Glutamatergic neuron (in vitro differentiated cells): Measurements from ENCODE around the gene BCDIN3D. TPM values are rescaled to one million over a fixed set of nuclear protein-coding genes. Genes with fewer than 3 reads are reported as not detected.

ENCODE experiments used
- DNase-seq: peaks from one replicate; pipeline ENCODE4 v3.0.0; 2022
- H3K27ac Mint-ChIP-seq: one replicate; pipeline ENCODE4 v1.8.0; 2020; ENCODE audit warnings: mild to moderate bottlenecking, mixed read lengths, inconsistent platforms; ENCODE audit not compliant: unreplicated experiment
- H3K27me3 Mint-ChIP-seq: one replicate; pipeline ENCODE4 v1.8.0; 2020; ENCODE audit warnings: mild to moderate bottlenecking, moderate library complexity, mixed read lengths, inconsistent platforms; ENCODE audit not compliant: unreplicated experiment
- H3K36me3 Mint-ChIP-seq: one replicate; pipeline ENCODE4 v1.8.0; 2020; ENCODE audit warnings: mild to moderate bottlenecking, mixed read lengths, inconsistent platforms; ENCODE audit not compliant: unreplicated experiment
- H3K4me1 Mint-ChIP-seq: one replicate; pipeline ENCODE4 v1.8.0; 2020; ENCODE audit warnings: mild to moderate bottlenecking, low read depth, mixed read lengths, inconsistent platforms; ENCODE audit not compliant: unreplicated experiment
- H3K4me3 Mint-ChIP-seq: one replicate; pipeline ENCODE4 v1.8.0; 2020; ENCODE audit warnings: mild to moderate bottlenecking, mixed read lengths, inconsistent platforms; ENCODE audit not compliant: unreplicated experiment
- H3K9me3 Mint-ChIP-seq: one replicate; pipeline ENCODE4 v1.8.0; 2020; ENCODE audit warnings: mild to moderate bottlenecking, moderate library complexity, mixed read lengths, inconsistent platforms; ENCODE audit not compliant: unreplicated experiment
- total RNA-seq: library from RNA; stranded (reverse); fragmentation: NEBNext Ultra II Directional; extraction: Animal tissue kit (Norgen Biotek cat#: 25700); gene quantifications from one replicate; pipeline ENCODE4 v1.2.1, GENCODE V29; 2021; ENCODE audit not compliant: unreplicated experiment
- TF ChIP-seq, protein P1 (sequence below): fragments of 200-600 bp; sonication (generic); IDR thresholded peaks from one replicate; pipeline ENCODE4 v1.5.0; 2021; ENCODE audit not compliant: partially characterized antibody, unreplicated experiment

Gene BCDIN3D
- total RNA-seq, 1 donor from 2014 or later, result 5.9 TPM

GRCh38 chr12:49798248-49798647 lies 44.7 kb downstream of the BCDIN3D start:
- H3K27ac Mint-ChIP-seq, result no peak overlapping the region
- peaks cover 17% of the 10 kb centered on the region for H3K4me1 Mint-ChIP-seq
- TF ChIP-seq, protein P1, sequence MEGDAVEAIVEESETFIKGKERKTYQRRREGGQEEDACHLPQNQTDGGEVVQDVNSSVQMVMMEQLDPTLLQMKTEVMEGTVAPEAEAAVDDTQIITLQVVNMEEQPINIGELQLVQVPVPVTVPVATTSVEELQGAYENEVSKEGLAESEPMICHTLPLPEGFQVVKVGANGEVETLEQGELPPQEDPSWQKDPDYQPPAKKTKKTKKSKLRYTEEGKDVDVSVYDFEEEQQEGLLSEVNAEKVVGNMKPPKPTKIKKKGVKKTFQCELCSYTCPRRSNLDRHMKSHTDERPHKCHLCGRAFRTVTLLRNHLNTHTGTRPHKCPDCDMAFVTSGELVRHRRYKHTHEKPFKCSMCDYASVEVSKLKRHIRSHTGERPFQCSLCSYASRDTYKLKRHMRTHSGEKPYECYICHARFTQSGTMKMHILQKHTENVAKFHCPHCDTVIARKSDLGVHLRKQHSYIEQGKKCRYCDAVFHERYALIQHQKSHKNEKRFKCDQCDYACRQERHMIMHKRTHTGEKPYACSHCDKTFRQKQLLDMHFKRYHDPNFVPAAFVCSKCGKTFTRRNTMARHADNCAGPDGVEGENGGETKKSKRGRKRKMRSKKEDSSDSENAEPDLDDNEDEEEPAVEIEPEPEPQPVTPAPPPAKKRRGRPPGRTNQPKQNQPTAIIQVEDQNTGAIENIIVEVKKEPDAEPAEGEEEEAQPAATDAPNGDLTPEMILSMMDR, result no peak

GRCh38 chr12:49797449-49797776 lies 45.5 kb downstream of the BCDIN3D start:
- Mint-ChIP-seq H3K27ac (no peak overlapping the region), H3K4me1 (peaks cover 13% of the 10 kb centered on the region), H3K27me3 (peaks cover 5% of the 10 kb centered on the region), H3K36me3 (peaks cover 4% of the 10 kb centered on the region), H3K4me3 (no peak overlapping the region), H3K9me3 (peaks cover 7% of the 10 kb centered on the region)
- no peak for DNase-seq
- TF ChIP-seq, protein P1, result no peak

More at GRCh38 chr12:49798248-49798647, 44.7 kb downstream of the BCDIN3D start:
- DNase-seq, result no peak
- Mint-ChIP-seq H3K27me3 (peaks cover 5% of the 10 kb centered on the region), H3K36me3 (peaks cover 4% of the 10 kb centered on the region), H3K4me3 (no peak overlapping the region), H3K9me3 (peaks cover 7% of the 10 kb centered on the region)

- Mint-ChIP-seq H3K4me1 (peaks cover 13% of the 10 kb centered on the region), H3K27me3 (peaks cover 7% of the 10 kb centered on the region), H3K27ac (no peak overlapping the region), H3K9me3 (peaks cover 7% of the 10 kb centered on the region), H3K36me3 (peaks cover 4% of the 10 kb centered on the region), H3K4me3 (no peak overlapping the region)
- no peak for DNase-seq
- TF ChIP-seq, protein P1, result no peak
Measured at GRCh38 chr12:49796606-49797448, 46.1 kb downstream of the BCDIN3D start.

GRCh38 chr12:49796155-49796554 lies 46.8 kb downstream of the BCDIN3D start:
- DNase-seq, result no peak
- Mint-ChIP-seq H3K4me3 (no peak overlapping the region), H3K4me1 (peaks cover 10% of the 10 kb centered on the region), H3K36me3 (peaks cover 4% of the 10 kb centered on the region), H3K27me3 (peaks cover 5% of the 10 kb centered on the region), H3K9me3 (peaks cover 3% of the 10 kb centered on the region), H3K27ac (no peak overlapping the region)
- TF ChIP-seq, protein P1, result no peak

- no peak overlapping the region for H3K4me3 Mint-ChIP-seq
- H3K9me3 Mint-ChIP-seq, result peaks cover 3% of the 10 kb centered on the region
- no peak for DNase-seq
- peaks cover 4% of the 10 kb centered on the region for H3K36me3 Mint-ChIP-seq
- H3K27ac Mint-ChIP-seq, result no peak overlapping the region
- TF ChIP-seq, protein P1, result no peak
- peaks cover 10% of the 10 kb centered on the region for H3K4me1 Mint-ChIP-seq
- peaks cover 6% of the 10 kb centered on the region for H3K27me3 Mint-ChIP-seq
Measured at GRCh38 chr12:49795654-49796105, 47.2 kb downstream of the BCDIN3D start.
